SJCRH30 (cell line): Measurements from ENCODE around the gene ELF1. TPM values are rescaled to one million over a fixed set of nuclear protein-coding genes. Genes with fewer than 3 reads are reported as not detected.
"Not testable (repeated sequence)": the region's sequence is repeated elsewhere in the genome, so short reads cannot be mapped to it uniquely, and the experiment has no call there.

Source experiments
- DNase-seq, 2 experiments: peaks; one replicate each; pipeline ENCODE4 v3.0.0-alpha.2; 2015 to 2020
- H3K27ac ChIP-seq: fragments of 250-450 bp; sonication (Bioruptor Pico); 2 replicates; pipeline ENCODE4 v1.5.1; 2020; ENCODE audit warnings: mild to moderate bottlenecking, moderate library complexity
- H3K27me3 ChIP-seq: fragments of 250-450 bp; sonication (Bioruptor Pico); 2 replicates; pipeline ENCODE4 v1.5.1; 2020; ENCODE audit warnings: mild to moderate bottlenecking, moderate library complexity
- H3K36me3 ChIP-seq: fragments of 250-450 bp; sonication (Bioruptor Pico); 2 replicates; pipeline ENCODE4 v1.5.1; 2020; ENCODE audit warnings: mild to moderate bottlenecking, moderate library complexity
- H3K4me1 ChIP-seq: fragments of 250-450 bp; sonication (Bioruptor Pico); 2 replicates; pipeline ENCODE4 v1.5.1; 2020; ENCODE audit warnings: mild to moderate bottlenecking, moderate library complexity
- H3K4me3 ChIP-seq: fragments of 250-450 bp; sonication (Bioruptor Pico); 2 replicates; pipeline ENCODE4 v1.5.1; 2020; ENCODE audit warnings: mild to moderate bottlenecking, moderate library complexity
- H3K9me3 ChIP-seq: fragments of 250-450 bp; sonication (Bioruptor Pico); replicated peaks from 2 replicates; pipeline ENCODE4 v1.5.1; 2020; ENCODE audit warnings: mild to moderate bottlenecking, moderate library complexity
- total RNA-seq: library from RNA; depleted of rRNA; stranded (reverse); fragments of >200 nt; shearing (Covaris generic); gene quantifications from 2 replicates; pipeline ENCODE4 v1.2.3, GENCODE V29; 2014

ELF1 gene
- total RNA-seq, 1 experiment from 2014 or later: 32.7 TPM

DNA sequence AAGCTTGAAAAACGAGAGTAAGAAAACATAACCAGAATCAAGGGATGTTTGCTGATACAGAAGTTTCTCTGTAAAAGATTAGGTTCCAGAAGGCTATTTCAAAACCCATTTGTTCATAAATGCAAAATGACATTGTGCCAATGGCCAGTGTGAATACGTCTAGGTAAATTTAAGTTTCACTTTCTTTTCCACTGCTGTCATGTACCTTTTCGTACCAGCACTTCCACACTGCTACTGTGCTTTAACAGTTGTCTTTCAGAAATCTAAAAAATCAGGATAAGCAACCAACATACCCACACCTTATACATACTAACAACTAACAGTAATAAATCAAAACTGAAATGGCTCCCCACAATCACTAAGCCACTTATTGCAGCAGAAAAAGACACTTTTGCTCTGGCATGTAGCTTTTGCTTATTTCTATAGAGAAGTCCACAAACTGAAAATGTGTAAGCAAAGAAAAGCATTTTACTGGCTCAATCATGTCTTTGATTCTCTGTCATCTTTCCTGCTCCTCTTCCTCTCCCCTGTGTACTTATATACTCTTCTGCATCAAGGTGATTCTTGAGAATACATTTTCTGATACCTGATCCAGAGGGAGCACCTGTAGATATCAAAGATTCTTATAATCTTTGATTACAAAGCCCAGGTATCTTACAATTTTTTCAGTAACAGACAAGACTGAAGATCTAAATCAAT is 34.3 kb downstream of the ELF1 start:
- H3K4me1 ChIP-seq: peaks cover 27% of the 10 kb centered on the region
- H3K4me3 ChIP-seq: no peak overlapping the region
- no peaks in the 10 kb centered on the region for H3K27me3 ChIP-seq
- DNase-seq: no peak
- no peaks in the 10 kb centered on the region for H3K9me3 ChIP-seq
- no peaks in the 10 kb centered on the region for H3K36me3 ChIP-seq
- H3K27ac ChIP-seq: no peak overlapping the region

DNA sequence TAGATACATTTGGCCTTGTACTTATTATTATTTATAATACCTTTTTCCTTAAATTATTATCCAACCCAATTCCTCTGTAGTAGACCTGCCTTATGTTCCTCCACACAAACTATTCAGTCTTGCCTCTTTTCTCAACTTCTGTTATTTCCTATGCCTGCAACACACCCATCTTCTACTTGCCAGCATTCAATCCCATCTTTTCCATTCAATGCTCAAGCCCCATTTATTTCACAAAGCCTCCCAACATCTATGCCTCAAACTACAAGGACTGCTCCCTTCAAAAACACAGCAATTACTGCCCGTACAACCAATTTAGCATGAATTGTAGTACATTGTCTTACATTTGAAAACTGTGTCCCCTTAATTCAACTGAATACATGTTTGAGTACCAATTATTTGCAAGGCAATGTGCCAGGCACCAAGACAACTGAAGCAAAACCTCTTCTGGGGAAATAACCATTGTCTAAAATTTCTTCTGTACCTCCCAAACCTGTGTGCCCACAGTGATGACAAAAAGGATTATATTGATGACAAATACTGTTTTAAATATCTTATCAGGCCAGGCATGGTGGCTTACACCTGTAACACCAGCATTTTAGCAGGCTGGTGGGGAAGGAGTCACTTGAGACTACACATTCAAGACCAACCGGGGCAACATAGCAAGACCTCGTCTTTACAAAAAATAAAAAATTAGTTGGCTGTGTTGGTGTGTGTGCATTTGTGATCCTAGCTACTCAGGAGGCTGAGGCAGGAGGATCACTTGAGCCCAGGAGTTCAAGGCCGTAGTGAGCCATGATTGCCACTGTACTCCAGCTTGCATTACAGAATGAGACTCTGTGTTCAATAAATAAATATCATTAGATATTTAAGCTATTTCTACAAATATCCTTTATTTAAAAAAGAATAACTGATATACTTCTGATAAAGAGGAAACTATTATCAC is 35.1 kb downstream of the ELF1 start:
- Histone ChIP-seq H3K4me3 (no peak overlapping the region), H3K4me1 (peaks cover 27% of the 10 kb centered on the region), H3K27ac (peak overlapping the region; percentile 71), H3K9me3 (no peaks in the 10 kb centered on the region), H3K27me3 (no peaks in the 10 kb centered on the region), H3K36me3 (no peaks in the 10 kb centered on the region)
- DNase-seq: peak in 1 of 2 experiments; percentile 8

DNA sequence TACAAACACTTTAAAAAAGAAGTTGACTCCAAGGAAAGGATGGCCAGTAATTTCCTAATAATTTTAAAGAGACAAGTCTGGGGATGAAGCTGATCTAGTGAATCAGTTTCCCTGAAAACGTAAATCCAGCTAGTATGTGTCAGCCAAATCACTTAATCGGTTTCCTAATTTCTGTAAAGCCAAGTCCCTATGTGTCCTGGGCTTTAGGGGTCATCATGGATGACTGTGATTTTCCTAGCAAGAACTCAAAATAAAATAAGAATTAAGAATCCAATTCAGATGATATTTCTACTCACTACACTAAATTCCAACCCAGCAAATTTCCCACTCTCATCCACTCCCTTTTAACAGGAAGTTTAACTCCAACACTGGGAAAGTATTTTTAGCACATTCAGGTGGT is 35.9 kb downstream of the ELF1 start:
- peak overlapping the region; percentile 71 for H3K27ac ChIP-seq

DNA sequence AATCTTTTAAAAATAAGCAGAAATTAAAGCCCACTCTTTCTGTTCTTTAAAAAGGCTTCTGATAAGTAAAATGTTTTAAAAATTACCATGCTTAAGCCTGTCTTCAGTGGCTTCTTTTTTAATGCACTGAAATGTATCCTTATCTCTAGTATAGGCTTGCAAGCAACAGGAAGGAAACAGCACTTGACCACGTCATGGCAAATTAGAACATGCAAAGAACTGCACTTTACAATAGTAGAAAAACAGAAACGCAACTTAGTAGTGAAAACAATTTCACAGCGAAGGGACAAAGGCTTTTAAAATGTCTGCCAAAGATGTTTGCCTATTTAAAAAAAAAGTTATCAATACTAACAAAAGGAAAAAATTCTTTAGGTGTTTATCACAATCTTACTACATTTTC is 36.3 kb downstream of the ELF1 start:
- Histone ChIP-seq H3K9me3 (no peaks in the 10 kb centered on the region), H3K4me1 (peaks cover 25% of the 10 kb centered on the region), H3K4me3 (peak overlapping the region; percentile 51), H3K27ac (peak overlapping the region; percentile 71), H3K27me3 (no peaks in the 10 kb centered on the region), H3K36me3 (no peaks in the 10 kb centered on the region)
- peak; percentile 44 to 78 for DNase-seq

More for the DNA sequence above, 35.9 kb downstream of the ELF1 start:
- H3K36me3 ChIP-seq: no peaks in the 10 kb centered on the region
- H3K9me3 ChIP-seq: no peaks in the 10 kb centered on the region
- H3K27me3 ChIP-seq: no peaks in the 10 kb centered on the region
- peaks cover 27% of the 10 kb centered on the region for H3K4me1 ChIP-seq
- no peak overlapping the region; the same call in 1 of the 2 replicates for H3K4me3 ChIP-seq
- DNase-seq: peak in 1 of 2 experiments; percentile 27

DNA sequence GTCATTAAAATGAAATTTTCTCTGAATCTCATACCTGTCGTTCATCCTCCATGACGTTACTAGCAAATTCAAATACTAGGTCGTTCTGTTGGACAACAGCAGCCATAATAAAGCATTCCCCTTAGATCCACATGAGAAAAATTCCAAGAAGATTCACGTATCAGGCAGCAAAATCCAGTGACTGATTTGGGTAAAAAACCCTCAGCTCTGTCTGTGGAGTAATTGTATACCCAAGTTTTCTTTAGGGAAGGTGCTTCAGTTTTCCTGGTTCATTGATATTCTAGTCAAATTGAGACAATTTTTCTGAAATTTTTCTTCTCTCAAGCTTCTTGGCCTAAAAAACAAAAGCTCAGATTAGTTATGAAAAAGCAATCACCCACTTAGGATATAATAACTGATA is 37.2 kb downstream of the ELF1 start:
- Histone ChIP-seq H3K4me1 (peaks cover 23% of the 10 kb centered on the region), H3K27ac (peak overlapping the region; percentile 71), H3K4me3 (peak overlapping the region; percentile 51), H3K9me3 (no peaks in the 10 kb centered on the region), H3K27me3 (no peaks in the 10 kb centered on the region), H3K36me3 (no peaks in the 10 kb centered on the region)
- DNase-seq: peak in 1 of 2 experiments; percentile 46

DNA sequence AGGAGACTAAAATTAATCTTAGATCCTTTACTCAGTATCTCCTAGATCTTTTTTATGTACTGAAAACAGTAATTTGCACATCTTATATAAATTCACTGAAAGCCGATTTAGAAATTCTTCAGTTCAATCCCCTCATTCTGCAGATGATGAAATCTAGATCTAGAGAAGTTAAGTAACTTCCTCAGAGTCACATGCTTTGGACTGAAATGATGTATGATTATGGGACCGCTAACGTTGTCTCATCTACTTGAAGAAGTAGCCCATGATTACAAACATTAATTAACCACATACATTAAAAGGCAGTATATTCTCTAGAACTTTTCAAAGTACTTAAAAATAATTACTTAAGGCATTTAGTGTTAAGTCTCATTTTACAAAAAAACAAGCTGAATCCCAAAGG is 37.8 kb downstream of the ELF1 start:
- Histone ChIP-seq H3K4me3 (peak overlapping the region; percentile 51), H3K4me1 (peaks cover 20% of the 10 kb centered on the region), H3K9me3 (no peaks in the 10 kb centered on the region), H3K27ac (peak overlapping the region; percentile 71), H3K27me3 (no peaks in the 10 kb centered on the region), H3K36me3 (no peaks in the 10 kb centered on the region)
- peak in 1 of 2 experiments; percentile 40 for DNase-seq

DNA sequence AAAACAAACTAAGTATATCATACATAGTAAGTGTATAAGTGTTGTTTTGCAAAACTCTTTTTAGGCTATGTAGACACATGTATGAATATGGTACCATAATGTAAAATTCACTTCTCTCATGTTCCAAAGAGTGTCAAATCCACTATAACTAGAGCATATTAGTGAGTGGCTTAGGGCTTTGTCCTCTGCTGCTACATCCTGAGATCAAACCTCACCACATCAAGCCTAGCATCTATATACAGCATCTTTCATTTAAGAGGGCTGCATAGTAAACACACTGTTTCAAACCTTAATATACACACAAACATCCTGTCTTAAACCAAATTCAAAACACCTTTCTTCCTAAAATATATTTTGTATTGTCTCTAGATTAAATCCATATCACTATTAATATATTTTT is 38.7 kb downstream of the ELF1 start:
- DNase-seq: peak in 1 of 2 experiments; percentile 33
- Histone ChIP-seq H3K27ac (no peak overlapping the region), H3K4me1 (peaks cover 21% of the 10 kb centered on the region), H3K36me3 (no peaks in the 10 kb centered on the region), H3K9me3 (no peaks in the 10 kb centered on the region), H3K4me3 (peak overlapping the region; percentile 51), H3K27me3 (no peaks in the 10 kb centered on the region)

DNA sequence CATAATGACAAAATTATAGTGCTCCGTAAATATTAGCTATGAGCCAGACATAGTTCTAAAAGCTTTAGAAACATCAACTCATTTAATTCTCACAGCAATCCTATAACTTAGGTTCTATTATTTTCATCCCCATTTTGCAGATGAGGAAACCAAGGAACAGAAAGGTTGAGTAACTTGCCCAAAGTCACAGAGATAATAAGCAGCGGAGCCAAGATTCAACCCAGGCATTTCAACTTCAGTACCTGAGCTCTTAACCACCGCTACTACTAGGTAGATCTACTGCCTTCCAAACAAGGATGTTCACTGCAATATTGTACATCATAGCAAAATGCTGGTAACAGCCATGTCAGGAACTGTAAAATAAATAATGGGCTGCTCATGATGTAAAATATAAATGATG is 39.9 kb downstream of the ELF1 start:
- H3K4me1 ChIP-seq: peaks cover 33% of the 10 kb centered on the region
- H3K36me3 ChIP-seq: 0 out of 2 replicates have a peak, but pooled peaks cover under 1% of the 10 kb centered on the region

DNA sequence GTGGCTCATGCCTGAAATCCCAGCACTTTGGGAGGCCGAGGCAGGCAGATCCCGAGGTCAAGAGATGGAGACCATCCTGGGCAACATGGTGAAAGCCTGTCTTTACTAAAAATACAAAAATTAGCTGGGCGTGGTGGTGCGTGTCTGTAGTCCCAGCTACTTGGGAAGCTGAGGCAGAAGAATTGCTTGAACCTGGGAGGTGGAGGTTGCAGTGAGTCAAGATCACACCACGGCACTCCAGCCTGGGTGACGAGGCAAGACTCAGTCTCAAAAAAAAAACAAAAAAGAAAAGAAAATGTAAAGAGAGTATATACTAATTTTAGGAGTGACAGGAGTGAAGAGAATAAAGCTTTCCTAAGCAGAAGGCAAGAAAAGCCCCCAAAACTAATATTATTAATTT is 41.0 kb downstream of the ELF1 start:
- H3K27ac ChIP-seq, H3K36me3 ChIP-seq, H3K27me3 ChIP-seq, H3K9me3 ChIP-seq, H3K4me3 ChIP-seq, DNase-seq: not testable (repeated sequence)
- H3K4me1 ChIP-seq: peaks cover 24% of the 10 kb centered on the region

More for the DNA sequence above, 39.9 kb downstream of the ELF1 start:
- H3K9me3 ChIP-seq: no peaks in the 10 kb centered on the region
- no peak for DNase-seq
- no peak overlapping the region for H3K4me3 ChIP-seq
- H3K27ac ChIP-seq: no peak overlapping the region
- H3K27me3 ChIP-seq: no peaks in the 10 kb centered on the region

DNA sequence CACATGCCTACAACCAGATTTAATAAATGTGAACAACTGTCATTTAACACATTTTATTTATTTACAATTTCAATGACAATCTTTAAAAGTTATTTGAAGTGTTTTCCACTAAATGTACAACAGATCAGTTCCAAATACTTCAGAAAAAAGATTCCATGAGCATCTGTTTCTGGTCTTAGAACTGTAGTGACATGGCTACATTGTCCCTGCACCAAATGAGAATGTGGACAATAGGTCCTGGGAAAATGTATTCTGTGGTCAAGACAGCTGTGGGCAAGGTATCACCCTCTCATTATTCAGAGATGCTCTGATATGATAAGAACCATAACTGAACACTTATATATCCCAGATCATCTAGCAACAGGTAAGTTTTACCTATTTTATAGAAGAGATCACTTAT is 43.7 kb downstream of the ELF1 start:
- Histone ChIP-seq H3K27me3 (no peaks in the 10 kb centered on the region), H3K4me3 (no peak overlapping the region), H3K9me3 (no peaks in the 10 kb centered on the region), H3K4me1 (peaks cover 22% of the 10 kb centered on the region), H3K36me3 (0 out of 2 replicates have a peak, but pooled peaks cover 2% of the 10 kb centered on the region), H3K27ac (peak overlapping the region; percentile 31)
- DNase-seq: peak; percentile 33 to 74

DNA sequence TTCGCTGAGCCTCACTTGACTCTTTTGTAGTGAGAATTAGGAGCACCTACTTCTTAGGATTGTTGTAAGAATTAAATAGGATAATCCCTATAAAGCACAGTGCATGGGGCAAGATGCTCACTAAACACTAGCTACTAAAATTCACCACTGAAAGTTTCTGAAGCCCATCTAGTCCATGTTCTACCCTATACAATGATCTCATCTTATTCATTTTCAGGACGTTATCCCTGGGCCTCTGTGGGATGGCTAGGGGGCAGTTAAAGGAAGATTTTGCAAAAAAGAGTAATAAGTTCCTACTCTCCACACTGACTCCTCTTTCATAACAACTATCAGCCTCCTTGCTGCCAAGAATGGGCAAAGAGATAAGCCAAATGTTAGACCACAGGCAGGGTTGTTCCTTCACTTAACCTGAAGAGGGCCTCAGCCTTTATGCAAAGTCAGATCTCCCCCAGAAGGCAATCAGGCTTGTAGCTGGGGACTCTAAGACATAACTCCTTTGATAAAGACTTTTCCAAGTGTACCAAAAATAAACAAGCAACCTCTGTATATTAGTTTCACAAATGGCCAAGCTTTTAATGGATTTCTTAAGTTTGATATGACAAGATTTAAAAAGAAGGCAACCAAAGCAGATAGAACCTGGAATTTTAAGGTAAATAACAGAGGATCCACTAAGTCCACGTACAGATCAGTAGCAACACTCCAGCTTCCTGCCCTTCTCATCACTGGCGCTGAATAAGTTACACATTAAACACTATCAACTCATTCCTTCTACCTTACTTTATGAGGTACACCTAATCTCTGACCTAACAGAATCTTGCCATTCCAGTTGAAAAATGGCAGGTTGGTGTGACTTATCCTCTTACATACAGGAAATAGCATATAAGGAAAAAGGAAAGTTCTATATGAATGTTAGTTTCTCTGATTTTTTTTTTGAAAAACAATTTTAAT is 44.4 kb downstream of the ELF1 start:
- peak; percentile 19 to 63 for DNase-seq
- Histone ChIP-seq H3K27ac (peak overlapping the region; percentile 31), H3K36me3 (0 out of 2 replicates have a peak, but pooled peaks cover 2% of the 10 kb centered on the region), H3K4me3 (no peak overlapping the region), H3K27me3 (no peaks in the 10 kb centered on the region), H3K9me3 (no peaks in the 10 kb centered on the region), H3K4me1 (peaks cover 22% of the 10 kb centered on the region)

DNA sequence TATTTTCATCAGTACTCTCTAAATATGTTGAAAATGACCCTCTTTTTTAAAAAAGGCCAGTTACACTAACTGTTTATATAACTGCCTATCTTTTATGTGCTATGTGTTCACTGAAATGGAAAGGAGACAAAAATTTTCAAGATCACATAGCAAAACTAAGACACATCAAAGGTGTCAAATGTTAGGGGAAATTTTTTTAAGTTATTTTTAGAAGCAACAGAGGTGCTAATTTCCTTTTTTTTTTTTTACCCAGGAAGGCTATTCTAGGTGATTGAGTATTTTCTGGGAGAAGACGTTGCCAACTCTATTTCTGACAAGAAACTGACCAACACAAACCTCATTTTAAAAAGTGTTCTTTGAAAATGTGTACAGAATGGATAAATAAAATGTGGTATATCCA is 45.7 kb downstream of the ELF1 start:
- no peaks in the 10 kb centered on the region for H3K27me3 ChIP-seq
- H3K4me1 ChIP-seq: peaks cover 22% of the 10 kb centered on the region
- 0 out of 2 replicates have a peak, but pooled peaks cover 2% of the 10 kb centered on the region for H3K36me3 ChIP-seq
- no peak overlapping the region for H3K27ac ChIP-seq
- H3K4me3 ChIP-seq: no peak overlapping the region
- no peak for DNase-seq
- no peaks in the 10 kb centered on the region for H3K9me3 ChIP-seq

DNA sequence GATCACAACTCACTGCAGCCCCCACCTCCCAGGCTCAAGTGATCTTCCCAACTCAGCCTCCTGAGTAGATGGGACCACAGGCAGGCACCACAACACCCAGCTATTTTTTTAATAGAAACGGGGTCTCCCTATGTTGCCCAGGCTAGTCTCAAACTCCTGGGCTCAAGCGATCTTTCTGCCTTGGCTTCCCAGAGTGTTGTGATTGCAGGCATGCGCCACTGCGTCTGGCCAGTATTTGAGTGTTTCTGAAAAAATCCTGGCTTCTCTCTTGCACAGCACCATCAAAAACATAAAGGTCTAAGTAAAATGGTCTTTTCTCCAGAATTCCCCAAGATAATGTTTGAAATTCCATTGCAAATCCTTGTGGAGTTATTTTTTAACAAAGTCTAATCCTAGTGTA is 47.8 kb downstream of the ELF1 start:
- no peak overlapping the region for H3K4me3 ChIP-seq
- 0 out of 2 replicates have a peak, but pooled peaks cover 2% of the 10 kb centered on the region for H3K36me3 ChIP-seq

DNA sequence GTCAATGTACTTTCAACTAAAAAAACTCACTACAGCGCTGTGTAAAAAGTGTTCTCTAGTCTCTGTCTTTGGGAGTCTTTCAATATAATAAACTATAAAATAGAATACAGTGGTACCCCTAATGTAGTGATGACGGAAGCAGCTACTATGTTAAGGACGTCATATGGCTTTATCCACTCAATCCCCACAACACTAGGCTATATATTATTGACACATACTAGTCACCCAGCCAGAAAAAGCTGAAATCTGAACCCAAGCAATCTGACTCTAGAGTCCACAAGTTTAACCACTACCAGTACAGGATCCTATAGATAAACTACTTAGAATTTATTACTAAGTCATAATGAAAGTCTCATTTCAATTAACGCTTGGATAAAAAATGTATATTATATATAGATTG is 48.3 kb downstream of the ELF1 start:
- H3K27me3 ChIP-seq: no peaks in the 10 kb centered on the region
- DNase-seq: no peak
- H3K4me3 ChIP-seq: no peak overlapping the region
- H3K27ac ChIP-seq: no peak overlapping the region
- peaks cover 18% of the 10 kb centered on the region for H3K4me1 ChIP-seq
- H3K36me3 ChIP-seq: 0 out of 2 replicates have a peak, but pooled peaks cover 4% of the 10 kb centered on the region
- H3K9me3 ChIP-seq: no peaks in the 10 kb centered on the region

More for the DNA sequence above, 47.8 kb downstream of the ELF1 start:
- Histone ChIP-seq H3K4me1 (peaks cover 22% of the 10 kb centered on the region), H3K9me3 (no peaks in the 10 kb centered on the region), H3K27me3 (no peaks in the 10 kb centered on the region), H3K27ac (no peak overlapping the region)
- DNase-seq: no peak
